A673 (cell line): ENCODE data around the gene DPH3. TPM values are rescaled to one million over a fixed set of nuclear protein-coding genes. Genes with fewer than 3 reads are reported as not detected.

Experiments
- BruUV-seq: library from RNA; stranded (reverse); fragments of 400-500 nt; replicated peaks from 2 replicates; lab custom pipeline; 2021; lab: Mats Ljungman, UMichigan
- CTCF ChIA-PET: fragments of 300-600 bp; sonication (Branson Sonifier 250); formaldehyde crosslinking; loops from one replicate; lab custom pipeline; 2022; ENCODE audit warnings: antibody characterized with exemption; lab: Charles Lee
- POLR2A ChIA-PET: fragments of 300-600 bp; sonication (Branson Sonifier 250); formaldehyde crosslinking; loops from one replicate; lab custom pipeline; 2022; ENCODE audit warnings: antibody characterized with exemption; ENCODE audit not compliant: low non-redundant PET; lab: Charles Lee
- DNase-seq: peaks from one replicate; pipeline ENCODE4 v3.0.0-alpha.2; 2015; ENCODE audit warnings: low spot score
- H3K27ac ChIP-seq: fragments of 200-600 bp; sonication (generic); 2 replicates; pipeline ENCODE4 v1.5.1; 2016; ENCODE audit warnings: mixed run types, low read depth, mild to moderate bottlenecking, mixed read lengths, antibody characterized with exemption, low read length; ENCODE audit not compliant: poor library complexity, severe bottlenecking
- H3K27me3 ChIP-seq: fragments of 200-600 bp; sonication (generic); replicated peaks from 2 replicates; pipeline ENCODE4 v1.6.1; 2017; ENCODE audit warnings: mixed run types, low read depth, mild to moderate bottlenecking, mixed read lengths, antibody characterized with exemption, low read length; ENCODE audit not compliant: insufficient read depth, poor library complexity
- H3K36me3 ChIP-seq: fragments of 200-600 bp; sonication (generic); 2 replicates; pipeline ENCODE4 v1.6.1; 2016; ENCODE audit warnings: mixed run types, mild to moderate bottlenecking, mixed read lengths, antibody characterized with exemption, low read length; ENCODE audit not compliant: insufficient read depth, poor library complexity, severe bottlenecking
- H3K4me1 ChIP-seq: fragments of 200-600 bp; sonication (generic); 2 replicates; pipeline ENCODE4 v1.6.1; 2017; ENCODE audit warnings: mixed run types, mild to moderate bottlenecking, mixed read lengths, antibody characterized with exemption, low read length; ENCODE audit not compliant: insufficient read depth, poor library complexity, severe bottlenecking
- H3K4me3 ChIP-seq: fragments of 200-600 bp; sonication (generic); 2 replicates; pipeline ENCODE4 v1.5.1; 2016; ENCODE audit warnings: low read depth, mixed run types, mild to moderate bottlenecking, mixed read lengths, low read length; ENCODE audit not compliant: poor library complexity, severe bottlenecking
- H3K9me3 ChIP-seq: fragments of 200-600 bp; sonication (generic); 2 replicates; pipeline ENCODE4 v1.6.1; 2016; ENCODE audit warnings: mixed run types, low read depth, mild to moderate bottlenecking, mixed read lengths, antibody characterized with exemption, low read length; ENCODE audit not compliant: poor library complexity, severe bottlenecking
- CTCF ChIP-seq: fragments of 300-800, 200-600 bp; sonication (generic); conservative IDR thresholded peaks from 2 replicates; pipeline ENCODE4 v1.5.1; 2017; ENCODE audit warnings: low read depth, mild to moderate bottlenecking, antibody characterized with exemption, low read length, moderate library complexity, mixed read lengths
- EZH2 ChIP-seq: fragments of 200-600 bp; sonication (generic); IDR thresholded peaks from 2 replicates; pipeline ENCODE4 v1.6.1; 2017; ENCODE audit warnings: borderline replicate concordance, low read depth, mild to moderate bottlenecking, mixed read lengths, antibody characterized with exemption, low read length; ENCODE audit not compliant: poor library complexity, severe bottlenecking
- intact Hi-C: fragments of 100-400 bp; cut with micrococcal nuclease; formaldehyde crosslinking; loops from one replicate; pipeline ENCODE4 v1.10.0; 2022; ENCODE audit not compliant: unreplicated experiment
- total RNA-seq: library from RNA; stranded (reverse); gene quantifications from 2 replicates; pipeline ENCODE4 v1.2.3, GENCODE V29; 2021

DPH3 gene
- total RNA-seq, 1 experiment from 2014 or later = 26.4 TPM

- no peak overlapping the region for H3K27ac ChIP-seq
- intact Hi-C loops = no loop called here
- no peak overlapping the region for H3K4me3 ChIP-seq
- H3K27me3 ChIP-seq = no peaks in the 10 kb centered on the region
- BruUV-seq = no TSS peak
- ChIA-PET CTCF (no interaction called here), POLR2A (no interaction called here)
- no peak for DNase-seq
- no peaks in the 10 kb centered on the region for H3K36me3 ChIP-seq
- no peaks in the 10 kb centered on the region for H3K4me1 ChIP-seq
- H3K9me3 ChIP-seq = no peaks in the 10 kb centered on the region
- TF ChIP-seq EZH2 = no peak
- no peak for TF ChIP-seq CTCF
Measured at GRCh38 chr3:16216373-16216935, 48.3 kb downstream of the DPH3 start.

- POLR2A ChIA-PET = no interaction called here
- CTCF ChIA-PET = no interaction called here
Measured at GRCh38 chr3:16214366-16214765, 50.4 kb downstream of the DPH3 start.

GRCh38 chr3:16211176-16211904, 53.4 kb downstream of the DPH3 start:
- intact Hi-C loops = no loop called here
- no peak overlapping the region for H3K27ac ChIP-seq
- H3K36me3 ChIP-seq = no peaks in the 10 kb centered on the region
- no peaks in the 10 kb centered on the region for H3K9me3 ChIP-seq
- H3K4me1 ChIP-seq = no peaks in the 10 kb centered on the region
- H3K4me3 ChIP-seq = no peak overlapping the region
- no peak for TF ChIP-seq EZH2
- TF ChIP-seq CTCF = no peak
- no peak for DNase-seq
- no peaks in the 10 kb centered on the region for H3K27me3 ChIP-seq
- BruUV-seq = no TSS peak
- ChIA-PET POLR2A (no interaction called here), CTCF (no interaction called here)

More at GRCh38 chr3:16214366-16214765, 50.4 kb downstream of the DPH3 start:
- Histone ChIP-seq H3K4me1 (no peaks in the 10 kb centered on the region), H3K4me3 (no peak overlapping the region), H3K36me3 (no peaks in the 10 kb centered on the region), H3K27ac (no peak overlapping the region), H3K27me3 (no peaks in the 10 kb centered on the region), H3K9me3 (no peaks in the 10 kb centered on the region)
- BruUV-seq = no TSS peak
- no peak for DNase-seq
- TF ChIP-seq CTCF (no peak), EZH2 (no peak)
- intact Hi-C loops = no loop called here

Other genes starting within 250 kb of the DPH3 start
- gene GALNT15, start 90.3 kb downstream of the DPH3 start, total RNA-seq = not detected in 2 replicates
- gene OXNAD1, start 269 bp upstream of the DPH3 start, total RNA-seq = 19.8 and 21.5 TPM in 2 replicates
- gene RFTN1, start 248.8 kb upstream of the DPH3 start, total RNA-seq = 0.60 and 1.2 TPM in 2 replicates